DOHH2 (cell line): Measurements from ENCODE around the gene TRAF1.
"Not testable (repeated sequence)": the region's sequence is repeated elsewhere in the genome, so short reads cannot be mapped to it uniquely, and the experiment has no call there.

Experiments
- H3F3A ChIP-seq: fragments of 200-600 bp; sonication (generic), shearing (Covaris generic); 2 replicates; pipeline ENCODE4 v1.6.0; 2016; ENCODE audit warnings: antibody characterized with exemption, mild to moderate bottlenecking; ENCODE audit not compliant: control insufficient read depth, insufficient read depth
- H3K27ac ChIP-seq: fragments of 200-600 bp; sonication (generic); 2 replicates; pipeline ENCODE4 v1.5.1; 2014; ENCODE audit warnings: low read depth, mild to moderate bottlenecking, low read length, moderate library complexity
- H3K27me3 ChIP-seq: fragments of 200-600 bp; sonication (generic); 2 replicates; pipeline ENCODE4 v1.6.1; 2014; ENCODE audit warnings: mild to moderate bottlenecking, low read length, mixed read lengths; ENCODE audit not compliant: control insufficient read depth
- H3K36me3 ChIP-seq: fragments of 200-600 bp; sonication (generic); 2 replicates; pipeline ENCODE4 v1.6.1; 2014; ENCODE audit warnings: mild to moderate bottlenecking, low read length, moderate library complexity, mixed read lengths; ENCODE audit not compliant: control insufficient read depth
- H3K4me1 ChIP-seq: fragments of 200-600 bp; sonication (generic); 2 replicates; pipeline ENCODE4 v1.6.1; 2014; ENCODE audit warnings: mild to moderate bottlenecking, low read length, mixed read lengths; ENCODE audit not compliant: control insufficient read depth
- H3K4me2 ChIP-seq: fragments of 200-600 bp; sonication (generic); 2 replicates; pipeline ENCODE4 v1.6.0; 2014; ENCODE audit warnings: mild to moderate bottlenecking, low read length, moderate library complexity
- H3K4me3 ChIP-seq: fragments of 200-600 bp; sonication (generic); 2 replicates; pipeline ENCODE4 v1.5.1; 2014; ENCODE audit warnings: mild to moderate bottlenecking, low read length, mixed read lengths
- H3K79me2 ChIP-seq: fragments of 200-600 bp; sonication (generic); 2 replicates; pipeline ENCODE4 v1.6.1; 2014; ENCODE audit warnings: mild to moderate bottlenecking, low read length, mixed read lengths; ENCODE audit not compliant: control insufficient read depth
- H3K9me2 ChIP-seq: fragments of 200-600 bp; sonication (generic); replicated peaks from 2 replicates; pipeline ENCODE4 v1.6.1; 2014; ENCODE audit warnings: mild to moderate bottlenecking, low read length, mixed read lengths; ENCODE audit not compliant: control insufficient read depth
- H3K9me3 ChIP-seq: fragments of 200-600 bp; sonication (generic); 2 replicates; pipeline ENCODE4 v1.6.1; 2014; ENCODE audit warnings: antibody characterized with exemption, low read length, mixed read lengths; ENCODE audit not compliant: control insufficient read depth, insufficient read depth
- H4K20me1 ChIP-seq: fragments of 200-600 bp; sonication (generic); 2 replicates; pipeline ENCODE4 v1.6.0; 2014; ENCODE audit warnings: low read depth, mild to moderate bottlenecking, antibody characterized with exemption, low read length, moderate library complexity; ENCODE audit not compliant: control insufficient read depth, insufficient read depth
- EZH2phosphoT487 ChIP-seq: fragments of 200-600 bp; sonication (generic); IDR thresholded peaks from 2 replicates; pipeline ENCODE4 v1.6.1; 2017; ENCODE audit warnings: borderline replicate concordance, mild to moderate bottlenecking, antibody characterized with exemption, low read length, moderate library complexity, mixed read lengths
- TF ChIP-seq, protein P1 (sequence below): fragments of 200-600 bp; sonication (generic); IDR thresholded peaks from one replicate; pipeline ENCODE4 v1.5.1; 2014; ENCODE audit warnings: antibody characterized with exemption, mild to moderate bottlenecking, low read depth, low read length; ENCODE audit not compliant: poor library complexity, severe bottlenecking

TRAF1 gene

DNA sequence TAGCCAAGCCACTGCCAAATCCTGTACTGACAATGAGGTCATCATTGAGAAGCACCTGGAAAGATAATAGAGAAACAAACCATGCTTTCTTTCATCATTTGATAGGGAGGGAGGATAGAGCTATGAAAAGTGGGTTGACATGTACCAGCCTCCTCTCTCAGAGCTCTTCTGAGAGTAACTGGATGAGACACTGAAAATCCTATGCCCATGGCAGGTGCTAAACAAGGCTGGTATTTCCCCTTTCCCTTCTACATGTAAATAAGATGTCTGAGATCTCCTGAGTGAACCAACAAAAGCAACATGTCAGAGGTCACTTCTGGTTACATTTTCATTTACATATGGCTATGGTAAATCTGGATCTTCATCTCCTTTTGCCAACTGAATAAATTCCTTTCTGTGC lies 45.3 kb upstream of the TRAF1 start:
- Histone ChIP-seq H3K27me3 (no peaks in the 10 kb centered on the region), H3K9me2 (no peaks in the 10 kb centered on the region), H3K4me3 (no peak overlapping the region), H3K27ac (no peak overlapping the region), H3K79me2 (no peaks in the 10 kb centered on the region), H3K4me2 (no peak overlapping the region), H3K36me3 (no peaks in the 10 kb centered on the region), H4K20me1 (no peaks in the 10 kb centered on the region), H3K4me1 (peaks cover 12% of the 10 kb centered on the region), H3K9me3 (no peaks in the 10 kb centered on the region), H3F3A (no peaks in the 10 kb centered on the region)
- no peak for TF ChIP-seq EZH2phosphoT487
- TF ChIP-seq, protein P1, sequence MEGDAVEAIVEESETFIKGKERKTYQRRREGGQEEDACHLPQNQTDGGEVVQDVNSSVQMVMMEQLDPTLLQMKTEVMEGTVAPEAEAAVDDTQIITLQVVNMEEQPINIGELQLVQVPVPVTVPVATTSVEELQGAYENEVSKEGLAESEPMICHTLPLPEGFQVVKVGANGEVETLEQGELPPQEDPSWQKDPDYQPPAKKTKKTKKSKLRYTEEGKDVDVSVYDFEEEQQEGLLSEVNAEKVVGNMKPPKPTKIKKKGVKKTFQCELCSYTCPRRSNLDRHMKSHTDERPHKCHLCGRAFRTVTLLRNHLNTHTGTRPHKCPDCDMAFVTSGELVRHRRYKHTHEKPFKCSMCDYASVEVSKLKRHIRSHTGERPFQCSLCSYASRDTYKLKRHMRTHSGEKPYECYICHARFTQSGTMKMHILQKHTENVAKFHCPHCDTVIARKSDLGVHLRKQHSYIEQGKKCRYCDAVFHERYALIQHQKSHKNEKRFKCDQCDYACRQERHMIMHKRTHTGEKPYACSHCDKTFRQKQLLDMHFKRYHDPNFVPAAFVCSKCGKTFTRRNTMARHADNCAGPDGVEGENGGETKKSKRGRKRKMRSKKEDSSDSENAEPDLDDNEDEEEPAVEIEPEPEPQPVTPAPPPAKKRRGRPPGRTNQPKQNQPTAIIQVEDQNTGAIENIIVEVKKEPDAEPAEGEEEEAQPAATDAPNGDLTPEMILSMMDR = no peak

DNA sequence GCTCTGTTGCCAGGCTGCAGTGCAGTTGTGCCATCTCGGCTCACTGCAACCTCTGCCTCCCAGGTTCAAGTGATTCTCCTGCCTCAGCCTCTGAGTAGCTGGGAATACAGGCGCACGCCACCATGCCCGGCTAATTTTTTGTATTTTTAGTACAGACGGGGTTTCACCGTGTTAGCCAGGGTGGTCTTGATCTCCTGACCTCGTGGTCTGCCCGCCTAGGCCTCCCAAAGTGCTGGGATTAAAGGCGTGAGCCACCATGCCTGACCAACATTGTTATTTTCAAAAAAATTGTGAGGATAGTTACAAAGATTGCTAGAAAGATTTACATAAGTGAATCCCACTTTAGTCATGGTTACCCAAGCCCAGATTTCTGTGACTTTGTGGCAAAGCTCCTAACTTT lies 44.9 kb upstream of the TRAF1 start:
- H3K27ac ChIP-seq, H3K79me2 ChIP-seq, H3K9me2 ChIP-seq: not testable (repeated sequence)

GRCh38 chr9:120970244-120970643 lies 43.6 kb upstream of the TRAF1 start:
- TF ChIP-seq, protein P1 = no peak
- no peak for TF ChIP-seq EZH2phosphoT487
- Histone ChIP-seq H3K4me3 (no peak overlapping the region), H3K4me2 (no peak overlapping the region), H4K20me1 (no peaks in the 10 kb centered on the region), H3K36me3 (no peaks in the 10 kb centered on the region), H3K27me3 (no peaks in the 10 kb centered on the region), H3K79me2 (no peaks in the 10 kb centered on the region), H3K9me2 (no peaks in the 10 kb centered on the region), H3K4me1 (peaks cover 9% of the 10 kb centered on the region), H3K27ac (no peak overlapping the region), H3F3A (no peaks in the 10 kb centered on the region), H3K9me3 (no peaks in the 10 kb centered on the region)

More for the DNA sequence above, 44.9 kb upstream of the TRAF1 start:
- H3K4me2 ChIP-seq, H3K27me3 ChIP-seq, H4K20me1 ChIP-seq, H3K4me3 ChIP-seq, H3K9me3 ChIP-seq, H3K36me3 ChIP-seq, H3F3A ChIP-seq: not testable (repeated sequence)
- peaks cover 12% of the 10 kb centered on the region for H3K4me1 ChIP-seq

DNA sequence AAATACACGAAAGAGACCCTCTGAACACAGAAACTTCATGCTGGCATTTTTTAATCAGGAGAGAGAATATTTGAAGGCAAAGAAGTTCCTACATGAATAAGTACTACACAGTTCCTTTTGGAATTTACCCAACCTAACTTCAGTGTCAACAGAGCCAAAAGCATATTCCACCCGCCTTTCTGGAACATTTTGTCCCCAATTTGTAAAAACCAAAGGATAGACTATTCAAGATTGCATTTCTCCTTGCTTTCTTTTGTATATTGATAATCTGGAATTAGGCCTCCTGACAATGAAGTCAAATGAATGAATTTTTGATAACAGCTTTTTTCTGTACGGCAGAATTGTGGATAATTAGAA lies 39.4 kb upstream of the TRAF1 start:
- H3K4me3 ChIP-seq = no peak overlapping the region
- no peaks in the 10 kb centered on the region for H3F3A ChIP-seq
- no peak for TF ChIP-seq EZH2phosphoT487
- TF ChIP-seq, protein P1 = no peak
- H3K79me2 ChIP-seq = no peaks in the 10 kb centered on the region
- no peaks in the 10 kb centered on the region for H4K20me1 ChIP-seq
- H3K9me2 ChIP-seq = no peaks in the 10 kb centered on the region
- no peaks in the 10 kb centered on the region for H3K4me1 ChIP-seq
- no peak overlapping the region for H3K27ac ChIP-seq
- no peaks in the 10 kb centered on the region for H3K36me3 ChIP-seq
- H3K27me3 ChIP-seq = no peaks in the 10 kb centered on the region
- H3K4me2 ChIP-seq = no peak overlapping the region
- no peaks in the 10 kb centered on the region for H3K9me3 ChIP-seq
